Fibroblast of lung (primary cell): ENCODE measurements around the gene LMNA.

Experiments
- EZH2 ChIP-seq: IDR thresholded peaks from 2 replicates; pipeline ENCODE4 v1.5.1; 2012; ENCODE audit warnings: low read length, control low read depth, mild to moderate bottlenecking; ENCODE audit errors: missing control alignments
- TF ChIP-seq, protein P1 (sequence below), 2 donors: IDR thresholded peaks in 1 of 2; conservative IDR thresholded peaks in 1 of 2; 1 replicate in 1 of 2; 2 replicates in 1 of 2; pipeline ENCODE4 v1.5.1; 2011 to 2012; ENCODE audit warnings: low read length in 2 of 2, control low read depth in 1 of 2, inconsistent platforms in 1 of 2, low read depth in 1 of 2, mild to moderate bottlenecking in 1 of 2

DNA sequence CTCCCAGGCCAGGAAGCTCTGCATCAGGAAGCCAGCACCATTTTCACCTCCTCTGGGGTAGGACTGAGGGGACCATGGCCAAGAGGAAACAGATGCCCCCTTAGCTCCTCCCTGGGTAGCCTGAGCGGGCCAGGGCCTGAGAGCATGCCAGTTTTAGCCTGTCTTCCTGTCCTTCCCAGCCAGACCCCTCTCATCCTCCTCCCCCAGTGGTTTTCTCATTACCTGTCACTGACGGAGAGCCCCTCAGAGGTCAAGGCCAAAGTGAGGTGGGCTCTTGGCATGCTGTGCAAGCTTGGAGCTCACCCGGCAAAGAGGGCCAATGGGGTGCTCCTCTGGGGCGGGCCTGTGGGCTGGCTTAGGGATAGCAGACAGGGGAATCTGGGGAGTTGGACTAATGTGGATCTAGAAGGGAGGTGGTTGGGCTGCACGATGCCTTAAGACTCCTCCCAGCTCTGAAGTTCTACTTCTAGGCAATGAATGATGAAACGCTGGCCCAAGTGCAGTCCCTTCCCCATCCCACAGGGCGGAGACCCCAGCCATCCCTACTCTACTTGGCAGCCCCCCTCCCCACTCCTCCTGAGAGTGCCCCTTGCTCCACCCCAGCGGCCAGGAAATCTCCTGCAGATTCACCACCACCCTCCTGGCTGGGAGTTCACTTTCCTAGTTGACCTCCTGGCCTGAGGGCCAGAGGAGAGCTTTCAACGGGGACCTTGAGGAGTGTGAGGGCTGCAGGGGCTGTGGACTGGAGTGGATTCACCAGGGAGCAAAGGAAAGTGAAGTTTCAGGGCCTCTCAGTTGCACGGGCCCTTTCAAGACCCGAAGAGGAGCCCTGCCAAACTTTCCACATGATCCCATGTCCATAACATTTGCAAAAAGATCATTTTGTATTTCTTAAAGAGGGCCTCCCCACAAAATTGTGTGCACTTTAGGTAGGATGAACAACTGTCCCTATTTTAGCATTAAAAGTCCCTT lies 9.4 kb upstream of the LMNA start:
- TF ChIP-seq, protein P1, sequence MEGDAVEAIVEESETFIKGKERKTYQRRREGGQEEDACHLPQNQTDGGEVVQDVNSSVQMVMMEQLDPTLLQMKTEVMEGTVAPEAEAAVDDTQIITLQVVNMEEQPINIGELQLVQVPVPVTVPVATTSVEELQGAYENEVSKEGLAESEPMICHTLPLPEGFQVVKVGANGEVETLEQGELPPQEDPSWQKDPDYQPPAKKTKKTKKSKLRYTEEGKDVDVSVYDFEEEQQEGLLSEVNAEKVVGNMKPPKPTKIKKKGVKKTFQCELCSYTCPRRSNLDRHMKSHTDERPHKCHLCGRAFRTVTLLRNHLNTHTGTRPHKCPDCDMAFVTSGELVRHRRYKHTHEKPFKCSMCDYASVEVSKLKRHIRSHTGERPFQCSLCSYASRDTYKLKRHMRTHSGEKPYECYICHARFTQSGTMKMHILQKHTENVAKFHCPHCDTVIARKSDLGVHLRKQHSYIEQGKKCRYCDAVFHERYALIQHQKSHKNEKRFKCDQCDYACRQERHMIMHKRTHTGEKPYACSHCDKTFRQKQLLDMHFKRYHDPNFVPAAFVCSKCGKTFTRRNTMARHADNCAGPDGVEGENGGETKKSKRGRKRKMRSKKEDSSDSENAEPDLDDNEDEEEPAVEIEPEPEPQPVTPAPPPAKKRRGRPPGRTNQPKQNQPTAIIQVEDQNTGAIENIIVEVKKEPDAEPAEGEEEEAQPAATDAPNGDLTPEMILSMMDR (conservative IDR thresholded peaks at IDR 0.05 in 1 of 2, IDR thresholded peaks at IDR 0.05 in 1 of 2; ENCODE audit: low read depth in 1 of 2, low read length in 2 of 2): no peak
- TF ChIP-seq EZH2: no peak
